HFFc6 (cell line): ENCODE measurements around the gene RASGRP3. TPM values are rescaled to one million over a fixed set of nuclear protein-coding genes. Genes with fewer than 3 reads are reported as not detected.

Source experiments
- DNase-seq: peaks from one replicate; pipeline ENCODE4 v3.0.0-alpha.2; 2018
- H3K27ac Mint-ChIP-seq: 2 replicates; pipeline ENCODE4 v1.8.0; 2020; ENCODE audit warnings: mild to moderate bottlenecking, mixed read lengths
- H3K27me3 Mint-ChIP-seq: 2 replicates; pipeline ENCODE4 v1.8.0; 2021; ENCODE audit warnings: mild to moderate bottlenecking, moderate library complexity, mixed read lengths; ENCODE audit not compliant: insufficient read depth
- H3K36me3 Mint-ChIP-seq: 2 replicates; pipeline ENCODE4 v1.8.0; 2021; ENCODE audit warnings: low read depth, mixed read lengths
- H3K4me1 Mint-ChIP-seq: 2 replicates; pipeline ENCODE4 v1.8.0; 2020; ENCODE audit warnings: low read depth, mixed read lengths
- H3K4me3 Mint-ChIP-seq: 2 replicates; pipeline ENCODE4 v1.8.0; 2020; ENCODE audit warnings: mild to moderate bottlenecking, moderate library complexity, mixed read lengths
- H3K9me3 Mint-ChIP-seq: 2 replicates; pipeline ENCODE4 v1.8.0; 2020; ENCODE audit warnings: mild to moderate bottlenecking, mixed read lengths
- CTCF ChIP-seq: fragments of 200-600 bp; sonication (generic); IDR thresholded peaks from 2 replicates; pipeline ENCODE4 v1.5.0; 2021; ENCODE audit warnings: antibody characterized with exemption, mild to moderate bottlenecking
- total RNA-seq, 6 experiments: library from RNA; stranded (reverse); fragmentation: NEBNext Ultra II Directional; extraction: Animal tissue kit (Norgen Biotek cat#: 25700); gene quantifications; 2 replicates in 1 of 6; 3 replicates in 5 of 6; pipeline ENCODE4 v1.2.3, GENCODE V29; 2021

RASGRP3 gene
- total RNA-seq, 6 experiments from 2014 or later = 1.7 to 4.6 (median 3.0) TPM

- peak overlapping the region; percentile 57 for H3K4me3 Mint-ChIP-seq
- peak; percentile 87 for DNase-seq
- H3K9me3 Mint-ChIP-seq = no peaks in the 10 kb centered on the region
- peak overlapping the region; percentile 76 for H3K27ac Mint-ChIP-seq
- no peak for TF ChIP-seq CTCF
- peaks cover 52% of the 10 kb centered on the region for H3K4me1 Mint-ChIP-seq
- peaks cover 4% of the 10 kb centered on the region; the same call in 1 of the 2 replicates for H3K36me3 Mint-ChIP-seq
- H3K27me3 Mint-ChIP-seq = peaks cover 4% of the 10 kb centered on the region
Measured at GRCh38 chr2:33496150-33496549, 19.7 kb downstream of the RASGRP3 start.

- H3K9me3 Mint-ChIP-seq = no peaks in the 10 kb centered on the region
- peak overlapping the region; percentile 76 for H3K27ac Mint-ChIP-seq
- H3K4me1 Mint-ChIP-seq = peaks cover 52% of the 10 kb centered on the region
- H3K27me3 Mint-ChIP-seq = peaks cover 1% of the 10 kb centered on the region
- H3K36me3 Mint-ChIP-seq = peaks cover 1% of the 10 kb centered on the region
- no peak for TF ChIP-seq CTCF
- peak overlapping the region; percentile 57 for H3K4me3 Mint-ChIP-seq
- no peak for DNase-seq
Measured at GRCh38 chr2:33496726-33497125, 20.3 kb downstream of the RASGRP3 start.

- no peak for DNase-seq
- H3K4me1 Mint-ChIP-seq = peaks cover 52% of the 10 kb centered on the region
- H3K27ac Mint-ChIP-seq = no peak overlapping the region
- no peak overlapping the region for H3K4me3 Mint-ChIP-seq
- H3K27me3 Mint-ChIP-seq = no peaks in the 10 kb centered on the region; the same call in none of the 2 replicates
- no peaks in the 10 kb centered on the region for H3K9me3 Mint-ChIP-seq
- H3K36me3 Mint-ChIP-seq = no peaks in the 10 kb centered on the region; the same call in 1 of the 2 replicates
- no peak for TF ChIP-seq CTCF
Measured at GRCh38 chr2:33497221-33497650, 20.8 kb downstream of the RASGRP3 start.

- Mint-ChIP-seq H3K36me3 (no peaks in the 10 kb centered on the region; the same call in 1 of the 2 replicates), H3K27me3 (peaks cover 2% of the 10 kb centered on the region), H3K9me3 (no peaks in the 10 kb centered on the region), H3K27ac (peak overlapping the region; percentile 3; the same call in 1 of the 2 replicates), H3K4me1 (peaks cover 52% of the 10 kb centered on the region), H3K4me3 (peak overlapping the region; percentile 43)
- no peak for TF ChIP-seq CTCF
- peak; percentile 26 for DNase-seq
Measured at GRCh38 chr2:33498291-33498956, 22.0 kb downstream of the RASGRP3 start.

- no peak for DNase-seq
- no peak overlapping the region for H3K4me3 Mint-ChIP-seq
- H3K36me3 Mint-ChIP-seq = no peaks in the 10 kb centered on the region; the same call in 1 of the 2 replicates
- peaks cover 2% of the 10 kb centered on the region for H3K27me3 Mint-ChIP-seq
- TF ChIP-seq CTCF = no peak
- peaks cover 39% of the 10 kb centered on the region for H3K4me1 Mint-ChIP-seq
- no peak overlapping the region for H3K27ac Mint-ChIP-seq
- H3K9me3 Mint-ChIP-seq = no peaks in the 10 kb centered on the region
Measured at GRCh38 chr2:33500177-33500576, 23.7 kb downstream of the RASGRP3 start.
